ENCODE measurements around the gene ARCN1.
"Not testable (repeated sequence)": the region's sequence is repeated elsewhere in the genome, so short reads cannot be mapped to it uniquely, and the experiment has no call there.

The ARCN1 gene

GRCh38 chr11:118544647-118545010, 27.6 kb upstream of the ARCN1 start:
- no peak for DNase-seq

GRCh38 chr11:118545533-118545932, 26.7 kb upstream of the ARCN1 start:
- no peak for DNase-seq

GRCh38 chr11:118547132-118547531, 25.1 kb upstream of the ARCN1 start:
- DNase-seq = no peak

DNA sequence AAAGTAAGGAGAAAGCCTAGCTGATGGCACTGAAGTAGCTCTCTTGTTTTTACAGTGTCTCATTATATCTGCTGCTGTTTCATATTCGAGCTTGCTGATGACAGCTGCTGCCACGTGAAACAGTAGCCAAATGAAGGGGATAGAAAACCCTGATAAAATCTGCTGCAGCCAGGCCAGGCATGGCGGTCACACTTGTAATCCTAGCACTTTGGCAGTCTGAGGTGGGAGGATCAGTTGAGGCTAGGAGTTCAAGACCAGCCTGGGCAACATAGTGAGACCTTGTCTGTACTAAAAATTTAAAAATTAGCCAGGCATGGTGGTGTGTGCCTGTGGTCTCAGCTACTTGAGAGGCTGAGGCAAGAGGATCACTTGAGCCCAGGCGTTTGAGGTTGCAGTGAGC, 19.9 kb upstream of the ARCN1 start:
- no peak for DNase-seq

GRCh38 chr11:118560806-118561205, 11.4 kb upstream of the ARCN1 start:
- no peak for DNase-seq

DNA sequence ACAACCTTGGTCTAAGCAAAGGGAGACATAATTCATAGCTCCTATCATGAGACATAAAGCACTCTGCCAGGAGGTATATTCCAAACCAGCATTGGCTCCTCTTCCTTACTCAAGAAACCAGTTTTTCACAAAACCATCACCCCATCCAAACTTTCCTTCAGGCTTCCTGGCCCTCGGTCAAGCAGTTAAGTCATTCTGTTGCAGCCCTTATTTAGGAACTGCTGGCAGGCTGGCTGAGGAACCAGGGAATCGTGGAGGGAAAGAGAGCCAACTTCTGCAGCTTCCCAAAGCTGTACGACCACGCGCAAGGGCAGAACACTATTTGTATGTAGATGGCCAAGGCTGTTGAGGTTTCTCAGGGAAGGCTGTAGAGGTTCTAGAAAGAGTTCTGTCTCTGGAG, 7.2 kb upstream of the ARCN1 start:
- DNase-seq = no peak

GRCh38 chr11:118569670-118570069, 2.5 kb upstream of the ARCN1 start:
- DNase-seq = no peak

DNA sequence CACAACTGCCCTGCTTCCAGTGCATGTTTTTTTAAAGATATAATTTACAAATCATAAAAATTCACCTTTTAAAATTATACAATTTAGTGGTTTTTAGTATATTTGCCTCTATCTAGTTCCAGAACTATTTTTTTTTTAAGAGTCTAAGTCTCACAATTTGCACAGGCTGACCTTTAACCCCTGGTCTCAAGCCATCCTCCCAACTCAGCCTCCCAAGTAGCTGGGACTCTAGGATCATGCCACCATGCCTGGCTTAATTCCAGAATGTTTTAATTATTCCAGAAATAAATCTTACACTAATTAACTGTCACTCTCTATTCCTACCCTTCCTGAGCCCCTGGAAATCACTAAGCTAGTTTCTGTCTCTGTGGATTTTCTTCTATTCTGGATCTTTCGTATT, 1.4 kb upstream of the ARCN1 start:
- DNase-seq = no peak

DNA sequence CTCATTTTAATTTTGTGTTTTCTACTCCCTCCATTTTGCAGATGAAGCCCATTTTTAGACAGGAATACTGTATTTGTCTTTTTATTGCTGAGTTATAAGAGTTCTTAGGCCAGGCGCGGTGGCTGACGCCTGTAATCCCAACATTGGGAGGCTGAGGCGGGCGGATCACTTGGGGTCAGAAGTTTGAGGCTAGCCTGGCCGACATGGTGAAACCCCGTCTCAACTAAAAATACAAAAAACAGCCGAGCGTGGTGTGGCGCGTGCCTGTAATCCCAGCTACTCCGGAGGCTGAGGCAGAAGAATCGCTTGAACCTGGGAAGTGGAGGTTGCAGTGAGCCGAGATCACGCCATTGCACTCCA, 528 bp upstream of the ARCN1 start:
- not testable (repeated sequence) for DNase-seq

- no peak for DNase-seq
Measured at GRCh38 chr11:118572981-118573550, 857 bp downstream of the ARCN1 start.

DNA sequence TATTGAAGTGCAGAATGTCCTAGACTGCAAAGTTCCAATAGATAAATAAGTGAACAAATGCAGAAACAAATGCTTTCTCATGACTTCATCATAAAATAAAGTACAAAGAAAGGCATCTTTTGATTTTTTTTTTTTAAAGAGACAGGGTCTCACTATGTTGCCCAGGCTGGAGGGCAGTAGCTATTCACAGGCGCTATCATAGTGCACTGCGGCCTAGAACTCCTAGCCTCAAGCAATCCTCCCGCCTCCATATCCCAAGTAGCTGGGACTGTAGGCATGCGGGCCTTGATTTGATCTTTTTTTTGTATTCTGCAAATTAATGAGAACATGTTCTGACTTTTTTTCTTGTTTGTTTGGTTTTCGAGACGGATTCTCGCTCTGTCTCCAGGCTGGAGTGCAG, 2.4 kb downstream of the ARCN1 start:
- DNase-seq = no peak

- not testable (repeated sequence) for DNase-seq
Measured at GRCh38 chr11:118577995-118578394, 5.8 kb downstream of the ARCN1 start.

- DNase-seq = no peak
Measured at GRCh38 chr11:118581057-118581456, 8.8 kb downstream of the ARCN1 start.

DNA sequence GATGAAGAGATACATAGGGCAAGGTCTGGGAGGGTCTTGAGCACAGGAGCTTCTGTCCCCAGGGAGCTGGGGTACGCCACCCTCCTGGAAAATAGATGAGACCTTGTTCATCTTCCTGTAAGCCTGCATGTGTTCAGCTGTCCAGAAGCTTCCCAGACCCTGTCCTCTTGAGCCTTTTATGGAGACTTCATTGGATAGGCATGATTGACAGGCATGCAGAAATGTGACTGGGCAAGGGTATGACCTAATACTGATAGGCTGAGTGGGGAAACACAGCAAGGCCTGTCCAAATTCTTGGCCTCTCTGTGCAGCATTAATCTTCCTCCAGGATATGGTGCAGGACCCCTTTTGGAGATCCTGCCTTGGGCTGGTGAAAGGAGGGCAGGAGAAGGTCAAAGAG, 15.7 kb downstream of the ARCN1 start:
- no peak for DNase-seq

GRCh38 chr11:118592616-118593367, 20.6 kb downstream of the ARCN1 start:
- DNase-seq = no peak

DNA sequence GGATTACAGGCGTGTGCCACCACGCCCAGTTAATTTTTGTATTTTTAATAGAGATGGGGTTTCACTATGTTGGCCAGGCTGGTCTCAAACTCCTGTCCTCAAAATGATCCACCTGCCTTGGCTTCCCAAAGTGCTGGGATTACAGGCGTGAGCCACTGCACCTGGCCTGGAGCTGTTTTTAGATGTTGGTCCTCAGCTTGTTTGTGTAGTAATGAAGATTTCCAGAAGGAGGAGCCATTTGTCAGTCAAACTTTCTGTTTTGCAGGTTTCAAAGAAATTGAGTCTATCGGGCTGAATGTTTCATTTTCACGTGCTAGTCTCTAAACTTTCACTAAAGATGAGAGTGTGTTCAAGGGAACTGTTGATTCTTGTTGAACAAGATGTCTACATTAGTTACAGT, 22.8 kb downstream of the ARCN1 start:
- not testable (repeated sequence) for DNase-seq

DNA sequence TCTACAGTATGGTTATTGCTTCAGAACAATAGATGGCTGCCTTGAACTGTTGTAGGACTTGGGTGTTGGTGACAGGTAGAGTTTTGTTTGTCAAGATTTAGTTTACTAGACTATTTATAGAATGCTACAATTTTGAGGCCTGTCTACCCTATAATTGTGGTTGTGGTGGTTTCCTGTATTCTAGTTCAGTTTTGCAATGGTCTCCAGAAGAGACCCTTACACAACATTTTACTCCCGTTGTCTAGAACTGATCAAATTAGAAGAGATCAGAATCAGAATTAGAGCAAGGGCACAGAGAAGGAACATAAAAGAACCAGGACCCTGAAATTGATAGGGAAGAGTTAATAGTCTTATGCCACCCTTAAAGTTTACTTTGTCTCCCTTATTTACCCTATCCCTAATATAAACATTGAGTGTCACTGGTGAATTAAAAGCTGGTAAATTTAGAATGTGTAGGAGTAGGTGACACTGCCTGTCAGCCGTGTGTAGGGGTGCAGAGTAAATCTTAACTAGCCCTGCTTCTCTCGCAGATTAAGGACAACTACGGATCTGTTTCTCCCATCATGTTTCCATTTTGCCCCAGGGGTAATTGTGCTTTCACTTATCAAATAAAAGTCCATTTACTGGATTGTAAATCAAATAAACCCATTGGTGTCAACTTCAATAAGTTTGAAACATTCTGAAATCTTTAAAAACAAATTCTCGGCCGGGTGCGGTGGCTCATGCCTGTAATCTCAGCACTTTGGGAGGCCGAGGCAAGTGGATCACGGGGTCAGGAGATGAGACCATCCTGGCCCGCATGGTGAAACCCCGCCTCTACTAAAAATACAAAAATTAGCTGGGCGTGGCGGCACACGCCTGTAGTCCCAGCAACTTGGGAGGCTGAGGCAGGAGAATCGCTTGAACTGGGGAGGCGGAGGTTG, 24.3 kb downstream of the ARCN1 start:
- DNase-seq = no peak

DNA sequence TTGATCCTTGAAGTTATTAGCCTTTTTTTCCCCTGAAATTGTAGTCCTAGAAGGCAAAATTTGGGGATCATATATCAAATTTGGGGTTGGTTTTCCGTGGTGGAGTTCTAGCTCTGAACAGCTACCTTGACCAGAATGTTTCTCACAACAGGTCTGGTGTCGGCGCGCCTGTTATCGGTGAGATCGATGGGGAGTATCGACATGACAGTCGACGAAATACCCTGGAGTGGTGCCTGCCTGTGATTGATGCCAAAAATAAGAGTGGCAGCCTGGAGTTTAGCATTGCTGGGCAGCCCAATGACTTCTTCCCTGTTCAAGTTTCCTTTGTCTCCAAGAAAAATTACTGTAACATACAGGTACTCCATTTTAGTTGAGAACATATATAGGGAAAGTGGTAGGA, 25.3 kb downstream of the ARCN1 start:
- DNase-seq = no peak

DNA sequence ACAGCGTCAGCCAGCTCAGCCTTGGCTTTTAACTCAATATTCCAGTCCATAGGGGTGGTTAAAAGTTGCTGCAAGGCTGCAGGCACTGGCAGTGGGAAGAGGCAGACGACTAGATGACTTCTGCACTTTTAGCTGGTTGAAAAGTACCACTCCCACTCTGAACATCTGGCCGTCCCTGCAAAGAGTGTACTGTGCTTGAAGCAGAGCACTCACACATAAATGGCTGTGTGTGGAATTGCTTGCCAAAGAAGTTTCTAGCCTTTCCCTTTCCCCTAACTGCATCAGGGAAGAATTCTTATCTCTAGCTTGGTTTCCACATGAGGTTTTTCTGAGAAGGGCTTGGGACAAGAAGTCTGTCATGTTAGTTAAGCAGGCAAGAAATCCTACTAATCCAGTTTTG, 30.1 kb downstream of the ARCN1 start:
- no peak for DNase-seq

GRCh38 chr11:118603709-118604108, 31.5 kb downstream of the ARCN1 start:
- not testable (repeated sequence) for DNase-seq

DNA sequence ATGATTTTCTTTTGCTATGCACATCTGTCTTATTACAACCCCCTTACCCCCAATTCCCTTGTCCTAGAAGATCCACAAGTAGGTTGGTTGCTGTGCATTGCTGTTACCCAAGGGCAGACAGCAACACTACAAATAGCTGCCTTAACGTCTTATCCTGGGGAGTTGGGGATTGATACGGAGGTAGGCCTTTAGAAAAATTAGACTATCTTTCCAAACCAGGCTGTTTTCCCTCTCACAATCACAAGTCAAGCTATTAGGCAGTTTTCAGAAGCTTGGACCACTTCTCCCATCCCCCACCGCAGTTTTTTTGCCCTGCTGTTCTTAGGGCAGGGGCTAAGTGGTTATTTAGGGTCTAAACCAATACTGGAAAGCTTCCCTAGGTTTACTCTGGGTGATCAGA, 32.4 kb downstream of the ARCN1 start:
- DNase-seq = no peak

DNA sequence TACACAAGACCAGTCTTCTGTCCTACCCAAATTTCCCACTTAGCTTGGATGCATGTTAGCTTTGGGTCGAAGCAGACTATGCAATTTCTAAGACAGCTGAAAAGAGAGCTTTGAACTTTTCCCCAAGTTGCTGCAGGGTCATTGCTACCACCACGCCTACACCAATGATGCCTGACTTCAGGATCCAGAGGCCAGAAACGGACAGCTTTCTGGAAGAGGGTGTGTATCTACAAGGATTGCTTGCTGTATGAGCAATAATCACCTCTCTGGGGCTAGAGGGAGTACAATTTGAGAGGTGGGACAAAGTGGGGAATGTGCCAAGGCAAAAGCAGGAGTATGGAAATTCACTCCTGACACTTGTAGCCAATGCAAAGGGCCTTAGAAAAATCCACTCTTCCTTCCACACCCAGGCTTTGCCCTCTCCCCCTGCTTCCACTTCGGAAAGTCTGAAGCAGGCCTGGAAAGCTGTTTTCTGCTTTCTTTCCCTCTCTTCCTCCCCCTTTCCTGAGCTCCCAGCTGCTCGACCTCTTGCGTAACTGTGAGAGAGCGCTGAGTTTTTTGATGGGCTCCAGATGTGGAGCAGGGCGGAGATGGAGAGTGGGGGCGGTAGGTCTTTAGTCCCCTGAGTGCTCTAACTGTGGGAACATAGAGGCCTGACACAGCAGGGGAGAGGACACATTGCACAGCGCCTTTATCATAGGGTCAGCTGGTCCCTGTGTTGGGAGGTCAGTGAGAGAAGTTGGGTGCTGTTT, 33.1 kb downstream of the ARCN1 start:
- DNase-seq = no peak

- DNase-seq = no peak
Measured at GRCh38 chr11:118606157-118606843, 34.1 kb downstream of the ARCN1 start.
